ENCODE data around the gene RSPO1.

DNA sequence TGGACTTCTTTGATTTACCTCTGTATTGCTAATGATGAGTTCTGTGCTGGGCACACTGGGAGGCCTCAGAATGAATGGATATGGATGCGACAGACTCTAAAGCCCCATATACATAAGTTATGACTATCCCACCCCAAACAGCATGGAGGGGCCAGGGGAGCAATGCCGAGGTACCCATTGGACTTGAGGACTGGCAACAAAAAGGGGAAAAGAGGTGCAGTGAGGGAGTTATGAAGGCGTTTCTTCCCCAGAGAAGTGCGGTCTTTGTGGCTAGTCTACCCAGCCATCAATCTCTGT lies 42.4 kb upstream of the RSPO1 start:
- TF ChIP-seq, protein P1, sequence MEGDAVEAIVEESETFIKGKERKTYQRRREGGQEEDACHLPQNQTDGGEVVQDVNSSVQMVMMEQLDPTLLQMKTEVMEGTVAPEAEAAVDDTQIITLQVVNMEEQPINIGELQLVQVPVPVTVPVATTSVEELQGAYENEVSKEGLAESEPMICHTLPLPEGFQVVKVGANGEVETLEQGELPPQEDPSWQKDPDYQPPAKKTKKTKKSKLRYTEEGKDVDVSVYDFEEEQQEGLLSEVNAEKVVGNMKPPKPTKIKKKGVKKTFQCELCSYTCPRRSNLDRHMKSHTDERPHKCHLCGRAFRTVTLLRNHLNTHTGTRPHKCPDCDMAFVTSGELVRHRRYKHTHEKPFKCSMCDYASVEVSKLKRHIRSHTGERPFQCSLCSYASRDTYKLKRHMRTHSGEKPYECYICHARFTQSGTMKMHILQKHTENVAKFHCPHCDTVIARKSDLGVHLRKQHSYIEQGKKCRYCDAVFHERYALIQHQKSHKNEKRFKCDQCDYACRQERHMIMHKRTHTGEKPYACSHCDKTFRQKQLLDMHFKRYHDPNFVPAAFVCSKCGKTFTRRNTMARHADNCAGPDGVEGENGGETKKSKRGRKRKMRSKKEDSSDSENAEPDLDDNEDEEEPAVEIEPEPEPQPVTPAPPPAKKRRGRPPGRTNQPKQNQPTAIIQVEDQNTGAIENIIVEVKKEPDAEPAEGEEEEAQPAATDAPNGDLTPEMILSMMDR (IDR thresholded peaks at IDR 0.05; ENCODE audit: insufficient read depth, low read depth, low read length) = no peak
- no peak for TF ChIP-seq EZH2 (IDR thresholded peaks at IDR 0.05; ENCODE audit: insufficient read depth, low read length)

Measured in astrocyte (in vitro differentiated cells and primary cell).